Measurements from ENCODE around the gene ITPRID2.

Gene ITPRID2

DNA sequence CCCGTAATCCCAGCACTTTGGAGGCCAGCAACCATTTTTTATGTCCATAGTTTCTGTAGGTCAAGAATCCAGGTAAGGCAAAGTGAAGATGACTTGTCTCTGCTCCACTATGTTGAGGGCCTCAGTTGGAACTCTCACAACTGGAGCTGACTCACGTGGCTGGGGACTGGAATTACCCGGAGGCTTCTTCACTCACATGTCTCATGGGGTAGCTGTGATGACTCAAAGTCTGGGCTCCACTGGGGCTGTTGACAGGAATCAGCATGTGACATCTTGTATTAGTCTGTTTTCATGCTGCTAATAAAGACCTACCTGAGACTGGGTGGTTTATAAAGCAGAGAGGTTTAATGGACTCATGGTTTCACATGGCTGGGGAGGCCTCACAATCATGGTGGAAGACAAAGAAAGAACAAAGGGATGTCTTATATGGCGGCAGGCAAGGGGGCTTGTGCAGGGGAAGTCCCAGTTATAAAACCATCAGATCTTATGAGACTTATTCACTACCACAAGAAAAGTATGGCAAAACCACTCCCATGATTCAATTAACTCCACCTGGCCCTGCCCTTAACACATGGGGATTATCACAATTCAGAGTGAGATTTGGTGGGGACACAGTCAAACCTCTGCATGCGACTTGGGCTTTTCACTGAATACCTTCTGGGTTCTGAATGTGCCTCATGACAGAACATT lies 86.3 kb downstream of the ITPRID2 start:
- H3K4me1 ChIP-seq (ENCODE audit: insufficient read depth, low read length), result no peaks in the 10 kb centered on the region
- H3K9me3 ChIP-seq (ENCODE audit: insufficient read depth, low read depth, low read length), result no peaks in the 10 kb centered on the region
- no peak overlapping the region for H3K4me3 ChIP-seq (ENCODE audit: low read length)
- no peak overlapping the region for H3K27ac ChIP-seq (ENCODE audit: low read length)
- no peak overlapping the region for H3K9ac ChIP-seq (ENCODE audit: low read depth, low read length)
- H3K36me3 ChIP-seq (ENCODE audit: insufficient read depth, low read depth, low read length), result no peaks in the 10 kb centered on the region
- no peaks in the 10 kb centered on the region for H3K27me3 ChIP-seq (ENCODE audit: insufficient read depth, low read length)

DNA sequence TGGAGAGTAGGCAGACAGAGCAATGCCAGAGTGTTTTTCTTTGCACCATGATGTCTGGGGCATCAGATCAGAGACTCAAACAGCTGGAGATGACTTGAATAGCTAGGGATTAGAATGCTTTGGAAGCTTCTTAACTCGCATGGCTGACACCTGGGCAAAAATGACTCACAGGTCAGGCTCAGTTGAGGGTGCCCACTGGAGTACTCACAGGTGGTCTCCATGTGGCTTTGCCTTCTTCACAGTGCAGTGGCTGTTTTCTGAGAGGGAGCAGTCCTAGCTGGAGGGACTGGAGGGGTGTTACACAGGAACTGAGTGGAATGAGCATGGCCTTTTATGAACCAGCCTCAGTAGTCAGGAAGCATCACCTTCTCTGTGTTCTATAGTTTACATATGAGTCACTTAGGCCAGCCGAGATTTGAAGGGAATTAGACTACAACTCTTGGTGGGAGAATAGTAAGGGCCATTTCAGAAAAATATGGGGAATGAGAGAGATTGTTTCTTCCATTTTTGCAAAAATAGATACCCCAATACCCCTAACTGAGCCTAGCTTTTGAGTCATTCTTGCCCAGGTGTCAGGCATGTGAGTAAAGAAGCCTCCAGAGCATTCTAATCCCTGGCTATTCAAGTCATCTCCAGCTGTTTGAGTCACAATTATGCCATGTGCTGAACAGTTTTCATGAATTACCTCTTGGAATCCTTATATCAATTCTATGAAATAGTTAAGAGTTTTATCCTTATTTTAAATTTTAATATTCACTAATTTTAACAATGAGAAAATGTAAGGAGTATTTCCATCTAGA lies 87.0 kb downstream of the ITPRID2 start:
- H3K27me3 ChIP-seq (ENCODE audit: insufficient read depth, low read length), result no peaks in the 10 kb centered on the region
- no peak overlapping the region for H3K27ac ChIP-seq (ENCODE audit: low read length)
- no peaks in the 10 kb centered on the region for H3K4me1 ChIP-seq (ENCODE audit: insufficient read depth, low read length)
- no peak overlapping the region for H3K4me3 ChIP-seq (ENCODE audit: low read length)
- no peaks in the 10 kb centered on the region for H3K9me3 ChIP-seq (ENCODE audit: insufficient read depth, low read depth, low read length)
- no peaks in the 10 kb centered on the region for H3K36me3 ChIP-seq (ENCODE audit: insufficient read depth, low read depth, low read length)
- no peak overlapping the region for H3K9ac ChIP-seq (ENCODE audit: low read depth, low read length)

All from iPS-20b (cell line).